ENCODE data around the gene ARHGAP29.

- TF ChIP-seq TAF1 (IDR thresholded peaks at IDR 0.05; ENCODE audit: low read depth, low read length) (no peak), POLR2AphosphoS5 (IDR thresholded peaks at IDR 0.05; ENCODE audit: low read depth, low read length) (no peak)
These were observed 27.4 kb downstream of the ARHGAP29 start for GRCh38 chr1:94209982-94210381.
